ENCODE measurements around the gene POU2AF3. TPM values are rescaled to one million over a fixed set of nuclear protein-coding genes. Genes with fewer than 3 reads are reported as not detected.
"Not testable (repeated sequence)": the region's sequence is repeated elsewhere in the genome, so short reads cannot be mapped to it uniquely, and the experiment has no call there.

Gene POU2AF3
- total and polyA plus RNA-seq, 2 donors (not counting 1 experiment from before 2014, with no cell fraction given): 0.51 to 2.1 TPM

- Histone ChIP-seq H3K27me3 (replicated peaks in 1 of 4; ENCODE audit: control extremely low read depth in 1 of 4, control insufficient read depth in 3 of 4, insufficient read depth in 4 of 4, low read length in 3 of 4) (no peaks in the 10 kb centered on the region), H3K27ac (ENCODE audit: low read length in 2 of 2) (no peak overlapping the region), H3K9ac (ENCODE audit: low read length) (no peak overlapping the region), H3K4me2 (replicated peaks; ENCODE audit: low read depth, low read length, poor library complexity, severe bottlenecking) (no peak overlapping the region), H4K20me1 (ENCODE audit: control insufficient read depth, insufficient read depth, low read length, poor library complexity, severe bottlenecking) (no peaks in the 10 kb centered on the region), H3K36me3 (replicated peaks in 1 of 2; ENCODE audit: control extremely low read depth in 1 of 2, control insufficient read depth in 1 of 2, extremely low read depth in 1 of 2, insufficient read depth in 2 of 2, low read length in 1 of 2) (no peaks in the 10 kb centered on the region), H2AFZ (ENCODE audit: insufficient read depth, low read depth, low read length, poor library complexity, severe bottlenecking) (no peak overlapping the region), H3K4me1 (ENCODE audit: control insufficient read depth in 2 of 2, insufficient read depth in 2 of 2, low read length in 2 of 2) (no peaks in the 10 kb centered on the region), H3K4me3 (ENCODE audit: control extremely low read depth in 1 of 5, extremely low read depth in 1 of 5, insufficient read depth in 1 of 5, low read depth in 2 of 5, low read length in 4 of 5) (no peak overlapping the region), H3K9me3 (ENCODE audit: control extremely low read depth in 1 of 3, control insufficient read depth in 2 of 3, insufficient read depth in 1 of 3, low read length in 2 of 3) (no peaks in the 10 kb centered on the region), H3K79me2 (ENCODE audit: control insufficient read depth, insufficient read depth, low read length) (no peaks in the 10 kb centered on the region)
- H3K27me3 Mint-ChIP-seq: peaks cover 18% of the 10 kb centered on the region
- ChIA-PET CTCF (no interaction called here), POLR2A (no interaction called here)
- no peaks in the 10 kb centered on the region for H3K4me1 Mint-ChIP-seq
- no peaks in the 10 kb centered on the region for H3K9me3 Mint-ChIP-seq (ENCODE audit: insufficient read depth)
- ATAC-seq (ENCODE audit: low read depth) (no peak), DNase-seq (no peak)
- TF ChIP-seq CTCF (IDR thresholded peaks at IDR 0.05): peak; percentile 25
- no peak for TF ChIP-seq EZH2 (IDR thresholded peaks at IDR 0.05; ENCODE audit: borderline replicate concordance, insufficient read depth, low read depth, low read length, poor library complexity, severe bottlenecking)
- 88% methylated on average over 1 of the region's 1 CpG for WGBS (ENCODE audit: insufficient coverage)
- intact Hi-C loops (cut with micrococcal nuclease): no loop called here
- no peak overlapping the region for H3K27ac Mint-ChIP-seq
- H3K4me3 Mint-ChIP-seq: no peak overlapping the region
These were observed 33.7 kb upstream of the POU2AF3 start for GRCh38 chr11:111264646-111265045.

GRCh38 chr11:111265421-111265820 lies 32.9 kb upstream of the POU2AF3 start:
- no peak for ATAC-seq (ENCODE audit: low read depth)
- H3K4me3 Mint-ChIP-seq: no peak overlapping the region
- no peaks in the 10 kb centered on the region for H3K4me1 ChIP-seq (ENCODE audit: control insufficient read depth in 2 of 2, insufficient read depth in 2 of 2, low read length in 2 of 2)
- no peaks in the 10 kb centered on the region for H3K79me2 ChIP-seq (ENCODE audit: control insufficient read depth, insufficient read depth, low read length)
- no peak overlapping the region for H3K27ac Mint-ChIP-seq
- H3K4me1 Mint-ChIP-seq: no peaks in the 10 kb centered on the region
- WGBS (ENCODE audit: insufficient coverage): 67% methylated on average over 1 of the region's 2 CpGs
- H3K9me3 ChIP-seq (ENCODE audit: control extremely low read depth in 1 of 3, control insufficient read depth in 2 of 3, insufficient read depth in 1 of 3, low read length in 2 of 3): no peaks in the 10 kb centered on the region
- peaks cover 14% of the 10 kb centered on the region for H3K27me3 Mint-ChIP-seq
- H3K27me3 ChIP-seq (replicated peaks in 1 of 4; ENCODE audit: control extremely low read depth in 1 of 4, control insufficient read depth in 3 of 4, insufficient read depth in 4 of 4, low read length in 3 of 4): no peaks in the 10 kb centered on the region
- H3K4me2 ChIP-seq (replicated peaks; ENCODE audit: low read depth, low read length, poor library complexity, severe bottlenecking): no peak overlapping the region
- TF ChIP-seq CTCF (IDR thresholded peaks at IDR 0.05): no peak
- no peak for TF ChIP-seq EZH2 (IDR thresholded peaks at IDR 0.05; ENCODE audit: borderline replicate concordance, insufficient read depth, low read depth, low read length, poor library complexity, severe bottlenecking)
- intact Hi-C loops (cut with micrococcal nuclease): no loop called here
- no peaks in the 10 kb centered on the region for H3K36me3 ChIP-seq (replicated peaks in 1 of 2; ENCODE audit: control extremely low read depth in 1 of 2, control insufficient read depth in 1 of 2, extremely low read depth in 1 of 2, insufficient read depth in 2 of 2, low read length in 1 of 2)
- no peaks in the 10 kb centered on the region for H4K20me1 ChIP-seq (ENCODE audit: control insufficient read depth, insufficient read depth, low read length, poor library complexity, severe bottlenecking)
- no peaks in the 10 kb centered on the region for H3K9me3 Mint-ChIP-seq (ENCODE audit: insufficient read depth)
- ChIA-PET POLR2A (no interaction called here), CTCF (interaction anchor here (0.8 kb wide), 1 partner anchor 19 kb away, joined by 3 read pairs; no protein-coding TSS in a partner anchor)
- no peak overlapping the region for H3K27ac ChIP-seq (ENCODE audit: low read length in 2 of 2)
- no peak overlapping the region for H3K4me3 ChIP-seq (ENCODE audit: control extremely low read depth in 1 of 5, extremely low read depth in 1 of 5, insufficient read depth in 1 of 5, low read depth in 2 of 5, low read length in 4 of 5)
- no peak overlapping the region for H3K9ac ChIP-seq (ENCODE audit: low read length)
- no peak for DNase-seq
- H2AFZ ChIP-seq (ENCODE audit: insufficient read depth, low read depth, low read length, poor library complexity, severe bottlenecking): no peak overlapping the region

DNA sequence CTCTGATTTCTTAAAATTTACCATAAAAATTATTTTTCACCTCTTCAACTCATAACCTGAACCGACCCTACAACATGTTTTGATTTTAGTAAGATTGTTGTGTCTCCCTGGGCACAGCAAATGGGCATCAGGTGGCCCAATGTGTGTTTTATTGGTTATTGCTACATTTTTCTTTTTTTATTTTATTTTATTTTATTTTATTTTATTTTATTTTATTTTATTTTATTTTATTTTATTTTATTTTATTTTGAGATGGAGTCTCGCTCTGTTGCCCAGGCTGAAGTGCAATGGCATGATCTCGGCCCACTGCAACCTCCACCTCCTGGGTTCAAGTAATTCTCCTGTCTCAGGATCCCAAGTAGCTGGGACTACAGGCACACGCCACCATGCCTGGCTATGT lies 30.0 kb upstream of the POU2AF3 start:
- H3K9me3 ChIP-seq (ENCODE audit: control extremely low read depth in 1 of 3, control insufficient read depth in 2 of 3, insufficient read depth in 1 of 3, low read length in 2 of 3); H3K9ac ChIP-seq (ENCODE audit: low read length); H3K4me2 ChIP-seq (replicated peaks; ENCODE audit: low read depth, low read length, poor library complexity, severe bottlenecking); H3K27me3 Mint-ChIP-seq; H3K27ac Mint-ChIP-seq; DNase-seq; H3K9me3 Mint-ChIP-seq (ENCODE audit: insufficient read depth); H3K4me1 ChIP-seq (ENCODE audit: control insufficient read depth in 2 of 2, insufficient read depth in 2 of 2, low read length in 2 of 2); H3K27ac ChIP-seq (ENCODE audit: low read length in 2 of 2); intact Hi-C loops (cut with micrococcal nuclease); H3K27me3 ChIP-seq (replicated peaks in 1 of 4; ENCODE audit: control extremely low read depth in 1 of 4, control insufficient read depth in 3 of 4, insufficient read depth in 4 of 4, low read length in 3 of 4); H2AFZ ChIP-seq (ENCODE audit: insufficient read depth, low read depth, low read length, poor library complexity, severe bottlenecking); POLR2A ChIA-PET; H3K79me2 ChIP-seq (ENCODE audit: control insufficient read depth, insufficient read depth, low read length); H3K4me3 Mint-ChIP-seq; H3K36me3 ChIP-seq (replicated peaks in 1 of 2; ENCODE audit: control extremely low read depth in 1 of 2, control insufficient read depth in 1 of 2, extremely low read depth in 1 of 2, insufficient read depth in 2 of 2, low read length in 1 of 2); H4K20me1 ChIP-seq (ENCODE audit: control insufficient read depth, insufficient read depth, low read length, poor library complexity, severe bottlenecking); ATAC-seq (ENCODE audit: low read depth); H3K4me3 ChIP-seq (ENCODE audit: control extremely low read depth in 1 of 5, extremely low read depth in 1 of 5, insufficient read depth in 1 of 5, low read depth in 2 of 5, low read length in 4 of 5): not testable (repeated sequence)
- H3K4me1 Mint-ChIP-seq: peaks cover 13% of the 10 kb centered on the region
- WGBS (ENCODE audit: insufficient coverage): no CpG with 5 or more reads among the region's 4 CpGs
- CTCF ChIA-PET: interaction anchor here (1.6 kb wide), 1 partner anchor 14 kb away, joined by 9 read pairs; no protein-coding TSS in a partner anchor
